K562 treated with DMSO at 1 percent for 12 hours (cell line): ENCODE results near the gene ABLIM3. TPM values are rescaled to one million over a fixed set of nuclear protein-coding genes. Genes with fewer than 3 reads are reported as not detected.

Experiments used
- total RNA-seq: library from RNA; unstranded; fragments of 300-600 nt; gene quantifications from 2 replicates; pipeline ENCODE4 v1.2.3, GENCODE V29; 2022; ENCODE audit not compliant: insufficient read depth

Gene ABLIM3
- 1.1 TPM in 1 of 2 replicates, not detected in the other for total RNA-seq

GRCh38 chr5:149141224-149141956 is at the start of gene ABLIM3:
Gene ABLIM3 (plus strand): TSS chr5:149141493. CDS start chr5:149142096, 603 bp downstream.

DNA sequence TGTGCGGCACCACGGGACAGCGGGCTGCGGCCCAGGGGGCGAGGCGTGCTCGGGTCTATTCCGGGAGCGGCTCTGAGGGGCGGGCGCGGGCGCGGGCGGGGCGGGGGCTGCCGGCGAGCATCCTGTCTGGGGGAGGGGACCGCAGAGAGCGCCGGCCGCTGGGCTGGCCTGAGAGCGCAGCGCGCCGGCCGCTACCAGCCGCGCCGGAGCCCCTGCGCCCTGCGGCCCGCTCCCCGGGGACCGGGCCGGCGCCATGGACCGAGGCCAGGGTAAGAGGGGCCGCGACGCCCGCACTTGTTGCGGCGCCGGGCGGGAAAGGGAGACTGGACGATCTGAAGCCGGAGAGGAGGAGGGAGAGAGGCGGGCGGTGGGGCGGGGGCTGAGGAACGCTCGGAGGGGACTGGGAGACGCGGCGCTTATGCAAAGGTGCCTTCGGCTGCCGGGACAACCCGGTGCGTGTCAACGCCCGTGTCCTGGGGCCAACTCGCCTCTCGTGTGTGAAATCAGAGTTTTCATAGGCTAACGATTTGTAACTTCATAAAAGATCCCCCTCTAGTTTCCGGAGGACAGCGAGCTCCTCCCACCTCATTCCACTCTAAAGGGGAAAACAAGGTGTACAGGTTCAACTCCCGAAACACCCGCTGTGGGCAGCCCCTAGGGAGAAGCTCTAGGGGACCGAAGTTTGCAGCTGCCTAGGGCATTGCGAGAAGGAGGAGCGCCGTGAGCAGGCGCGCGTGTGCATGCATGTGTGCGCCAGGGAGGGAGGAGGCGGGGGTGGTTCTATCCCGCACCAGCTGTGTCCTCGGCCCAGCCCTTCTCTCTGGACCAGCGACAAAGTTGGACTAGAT is 130.6 kb downstream of the ABLIM3 start, which contains the start of gene AFAP1L1:
Gene AFAP1L1 (plus strand): TSS at position 144 of the 848 bp plus-strand sequence. CDS start 110 bp downstream, at position 254.

Other genes with a start within 250 kb of the ABLIM3 start
- gene SH3TC2, start 78.4 kb upstream of the ABLIM3 start, total RNA-seq, result 0.23 TPM in 1 of 2 replicates, not detected in the other
- not detected in 2 replicates for gene AFAP1L1, start 130.4 kb downstream of the ABLIM3 start, total RNA-seq
- 4.9 and 11.4 TPM in 2 replicates for gene GRPEL2, start 204.0 kb downstream of the ABLIM3 start, total RNA-seq
- gene PCYOX1L, start 216.6 kb downstream of the ABLIM3 start, total RNA-seq, result 3.7 and 7.5 TPM in 2 replicates
- 4.6 and 6.2 TPM in 2 replicates for gene IL17B, start 237.8 kb downstream of the ABLIM3 start, total RNA-seq